Measurements from ENCODE around the gene ENTREP3.
"Not testable (repeated sequence)": the region's sequence is repeated elsewhere in the genome, so short reads cannot be mapped to it uniquely, and the experiment has no call there.

The ENTREP3 gene

DNA sequence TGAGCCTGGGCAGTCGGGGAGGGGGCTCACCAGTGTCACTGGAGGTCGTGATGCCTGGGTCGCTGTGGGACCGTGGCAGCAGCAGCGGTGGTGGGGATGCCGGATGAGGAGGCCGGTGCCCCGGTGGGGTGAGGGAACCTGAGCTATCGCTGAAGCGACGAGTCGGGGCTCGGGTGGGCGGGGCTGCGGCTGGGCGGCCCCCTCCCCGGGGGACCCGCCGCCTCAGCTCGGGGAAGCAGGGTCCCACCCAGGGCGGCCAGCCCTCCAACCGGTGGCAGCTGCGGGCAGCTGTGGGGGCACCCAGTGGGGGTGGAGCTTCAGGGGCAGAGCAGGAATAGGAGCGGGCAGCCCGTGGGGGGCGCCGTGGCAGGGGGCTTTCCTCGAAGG, 5.0 kb downstream of the ENTREP3 start:
- no peak for DNase-seq

DNA sequence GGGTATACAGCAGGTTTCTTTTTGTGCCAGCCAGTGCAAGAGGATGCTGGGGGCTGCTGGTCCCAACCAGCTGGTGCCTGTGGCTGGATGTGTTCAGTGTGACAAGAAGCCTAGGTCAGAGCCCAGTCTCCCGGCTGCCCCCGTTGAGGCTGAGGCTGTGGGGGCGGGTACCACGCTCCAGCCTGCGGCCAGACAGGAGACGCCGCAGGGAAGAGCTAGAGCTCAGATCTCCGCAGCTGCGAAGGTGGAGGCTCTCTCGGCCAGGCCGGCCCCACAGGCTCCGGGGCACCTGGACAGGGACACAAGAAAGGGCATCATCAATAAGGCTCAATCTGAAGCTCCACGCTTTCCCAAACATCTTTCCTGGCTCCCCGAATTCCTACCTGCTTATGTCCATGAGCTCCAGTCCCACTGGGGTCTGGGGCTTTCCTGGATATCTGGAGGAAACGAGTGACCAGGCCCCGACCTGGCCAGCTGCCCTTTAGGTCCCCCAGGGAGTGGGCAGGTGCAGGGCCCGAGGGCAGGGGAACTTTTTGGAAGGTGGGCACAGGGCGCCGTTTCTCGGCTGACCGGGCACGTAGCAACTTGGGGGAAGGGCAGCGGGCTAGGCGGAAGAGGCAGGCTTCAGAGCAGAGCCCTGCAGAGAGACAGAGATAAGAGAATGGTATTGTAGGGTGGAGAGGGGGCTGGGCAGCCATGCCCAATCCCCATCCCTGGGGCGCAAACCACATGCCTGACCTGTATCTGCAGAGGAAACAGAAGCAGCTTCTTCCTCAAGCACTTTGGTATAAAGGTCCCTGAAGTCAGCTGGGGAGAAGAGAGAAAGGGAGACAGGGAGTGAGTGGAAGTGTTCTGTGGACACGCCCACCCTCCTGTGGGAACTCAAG, 7.4 kb downstream of the ENTREP3 start:
- no peak for DNase-seq

DNA sequence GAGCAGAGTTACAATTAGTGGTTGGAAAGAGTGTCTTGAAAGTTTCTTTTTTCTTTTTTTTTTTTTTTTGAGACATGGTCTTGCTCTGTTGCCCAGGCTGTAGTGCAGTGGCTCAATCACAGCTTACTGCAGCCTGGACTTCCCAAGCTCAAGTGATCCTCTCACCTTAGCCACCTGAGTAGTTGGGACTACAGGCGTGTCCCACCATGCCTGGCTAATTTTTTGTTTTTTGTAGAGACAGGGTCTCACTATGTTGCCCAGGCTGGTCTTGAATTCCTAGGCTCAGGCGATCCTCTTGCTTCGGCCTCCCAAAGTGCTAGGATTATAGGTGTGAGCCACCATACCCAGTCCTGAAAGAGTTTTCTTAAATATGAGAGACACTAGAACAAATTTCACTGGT, 8.5 kb downstream of the ENTREP3 start:
- not testable (repeated sequence) for DNase-seq

DNA sequence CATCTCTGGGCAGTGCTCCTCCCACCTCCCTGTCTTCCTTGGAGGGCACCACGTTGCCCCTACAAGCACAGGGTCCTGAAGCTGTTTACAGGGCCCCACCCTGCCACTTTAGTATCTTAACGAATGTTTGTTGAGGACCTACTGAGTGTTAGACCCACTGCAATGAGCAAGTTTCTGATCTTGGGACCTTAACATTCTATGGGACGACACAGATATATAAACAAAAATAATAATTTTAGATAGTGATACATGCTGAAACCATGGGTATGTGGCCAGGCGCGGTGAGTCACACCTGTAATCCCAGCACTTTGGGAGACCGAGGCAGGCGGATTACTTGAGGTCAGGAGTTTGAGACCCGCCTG, 10.1 kb downstream of the ENTREP3 start:
- no peak for DNase-seq

DNA sequence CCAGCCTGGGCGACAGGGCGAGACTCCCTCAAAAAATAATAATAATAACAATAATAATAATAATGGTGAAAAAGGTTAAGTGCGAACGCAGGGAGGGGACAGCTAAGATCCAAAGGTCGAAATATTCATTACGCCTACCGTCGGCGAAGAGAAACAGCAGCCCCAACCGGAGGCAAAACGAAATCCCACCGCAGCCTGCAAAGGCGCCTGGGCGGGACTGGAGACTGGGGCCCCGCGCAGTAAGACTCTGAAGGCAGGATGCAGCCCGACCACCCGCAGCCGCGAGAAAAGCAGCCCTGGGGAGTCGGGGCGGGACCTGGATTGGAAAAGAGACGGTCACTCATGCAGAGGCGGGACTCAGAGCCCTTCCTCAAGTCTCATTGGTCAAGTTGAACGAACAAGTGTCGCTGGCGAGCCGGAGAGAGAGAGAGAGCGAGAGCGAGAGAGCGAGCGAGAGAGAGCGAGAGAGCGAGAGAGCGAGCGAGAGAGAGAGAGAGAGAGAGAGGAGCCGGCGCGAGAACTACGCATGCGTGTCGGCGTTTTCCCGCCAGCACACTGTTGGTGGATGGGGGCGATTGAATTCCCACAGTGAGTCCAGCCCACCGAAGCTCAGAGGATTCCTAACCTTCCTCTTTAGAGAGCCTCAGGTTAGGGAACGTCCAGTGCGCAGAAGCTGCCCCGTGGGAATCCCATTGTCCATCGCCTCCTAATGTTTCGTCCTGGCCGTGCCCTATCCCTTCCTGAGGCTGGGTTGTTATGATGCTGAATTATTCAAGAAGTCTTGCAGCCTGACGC, 10.7 kb downstream of the ENTREP3 start:
- DNase-seq, result peak; percentile 98

DNA sequence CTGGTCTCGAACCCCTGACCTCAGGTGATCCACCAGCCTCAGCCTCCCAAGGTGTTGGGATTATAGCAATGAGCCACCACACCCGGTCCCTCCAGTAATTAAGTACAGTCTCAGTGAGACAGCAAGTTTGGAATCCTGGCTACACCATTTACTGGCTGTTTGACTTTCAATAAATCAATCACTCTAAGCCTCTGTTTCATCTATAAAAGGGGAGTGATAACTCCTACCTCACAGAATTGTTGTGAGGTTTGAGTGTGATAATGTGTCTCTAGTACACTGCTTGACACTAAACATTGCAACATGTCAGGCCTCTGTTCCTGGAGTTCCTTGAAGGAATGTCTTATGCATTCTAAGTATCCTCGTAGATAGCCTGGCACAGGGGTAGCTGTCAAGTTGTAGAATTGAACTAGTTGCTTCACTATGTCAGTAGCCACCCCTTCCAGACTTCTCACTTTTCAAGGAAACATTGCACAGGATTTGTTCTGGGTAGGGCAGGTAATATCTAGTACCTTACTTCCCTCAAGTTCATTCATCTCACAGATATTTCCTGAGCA, 12.4 kb downstream of the ENTREP3 start:
- no peak for DNase-seq

DNA sequence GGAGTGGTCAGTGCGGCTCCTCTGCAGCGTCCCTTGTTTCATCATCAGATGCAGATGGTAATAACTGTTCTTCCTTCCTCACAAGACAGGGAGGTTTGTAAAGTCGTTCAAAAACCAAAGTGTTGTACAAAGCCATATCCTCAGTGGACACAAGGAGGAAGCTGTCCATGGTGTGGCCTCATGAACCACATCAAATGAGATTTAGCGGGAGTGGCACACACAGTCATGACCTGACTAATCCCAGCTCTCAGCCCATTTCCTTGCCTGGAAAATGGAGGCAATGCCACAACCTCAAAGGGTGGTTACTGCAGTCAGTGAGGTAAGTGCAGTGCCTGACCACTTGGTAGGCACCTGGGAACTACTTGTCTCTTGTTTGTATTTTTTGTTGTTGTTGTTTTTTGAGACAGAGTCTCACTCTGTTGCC, 13.4 kb downstream of the ENTREP3 start:
- no peak for DNase-seq

DNA sequence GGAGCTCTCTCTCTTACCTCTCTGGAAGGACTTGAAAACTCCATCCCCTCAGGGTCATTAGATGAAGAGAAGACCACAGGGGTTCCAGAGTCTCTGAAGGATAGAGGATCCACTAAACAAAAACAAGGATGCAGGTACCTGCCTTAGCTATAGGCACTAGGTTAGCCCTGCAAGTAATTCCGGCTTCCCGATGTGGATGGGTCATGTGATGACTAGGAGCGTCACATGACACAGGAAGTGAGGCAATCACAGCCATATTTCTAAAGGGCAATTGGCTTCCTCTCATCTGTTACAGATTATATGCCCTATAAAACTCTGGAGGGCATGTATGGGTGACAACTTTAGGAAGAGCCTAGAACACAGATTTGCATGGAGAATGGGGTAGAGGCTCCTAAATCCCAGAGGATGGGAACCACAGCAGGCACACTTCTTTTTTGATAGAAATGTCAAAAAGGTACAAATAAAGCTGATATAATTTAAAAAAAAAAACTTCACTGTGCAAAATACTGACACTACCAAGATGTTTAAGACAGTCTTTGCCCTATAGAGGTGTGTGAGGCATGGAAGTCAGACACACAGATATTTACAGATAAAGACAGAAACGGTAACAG, 14.1 kb downstream of the ENTREP3 start:
- no peak for DNase-seq

DNA sequence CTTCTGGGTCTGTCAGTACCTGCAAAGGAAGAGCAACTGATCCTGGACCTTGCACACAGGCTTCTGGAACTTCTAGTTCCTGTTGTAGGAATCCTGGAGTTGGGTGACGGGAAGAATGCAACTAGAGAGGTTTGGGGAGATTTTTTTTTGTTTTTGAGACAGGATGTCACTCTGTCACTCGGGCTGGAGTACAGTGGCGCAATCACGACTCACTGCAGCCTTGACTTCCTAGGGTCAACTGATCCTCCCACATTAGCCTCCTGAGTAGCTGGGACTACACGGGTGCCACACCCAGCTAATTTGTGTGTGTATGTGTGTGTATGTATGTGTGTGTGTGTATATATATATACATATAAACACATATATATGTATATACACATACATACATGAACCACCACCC, 18.8 kb downstream of the ENTREP3 start:
- no peak for DNase-seq

DNA sequence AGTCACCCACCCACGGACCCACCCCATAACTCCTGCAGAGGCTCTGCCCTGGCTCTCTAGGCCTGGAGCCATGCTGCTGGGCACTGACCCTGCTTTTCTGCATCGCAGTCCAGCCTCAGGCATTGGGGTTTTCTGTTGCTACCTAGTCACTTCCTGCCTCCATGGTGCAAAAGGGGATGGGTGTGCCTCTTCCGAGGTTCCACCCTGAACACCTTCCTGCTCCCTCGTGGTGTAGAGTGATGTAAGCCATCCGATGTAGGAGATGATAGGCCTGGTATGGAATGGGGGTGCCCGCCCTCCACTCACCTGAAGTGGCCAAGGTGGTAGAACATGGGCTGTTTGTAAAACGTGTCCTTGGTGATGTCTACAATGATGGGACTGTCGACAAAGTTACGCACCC, 19.9 kb downstream of the ENTREP3 start:
- not testable (repeated sequence) for DNase-seq

DNA sequence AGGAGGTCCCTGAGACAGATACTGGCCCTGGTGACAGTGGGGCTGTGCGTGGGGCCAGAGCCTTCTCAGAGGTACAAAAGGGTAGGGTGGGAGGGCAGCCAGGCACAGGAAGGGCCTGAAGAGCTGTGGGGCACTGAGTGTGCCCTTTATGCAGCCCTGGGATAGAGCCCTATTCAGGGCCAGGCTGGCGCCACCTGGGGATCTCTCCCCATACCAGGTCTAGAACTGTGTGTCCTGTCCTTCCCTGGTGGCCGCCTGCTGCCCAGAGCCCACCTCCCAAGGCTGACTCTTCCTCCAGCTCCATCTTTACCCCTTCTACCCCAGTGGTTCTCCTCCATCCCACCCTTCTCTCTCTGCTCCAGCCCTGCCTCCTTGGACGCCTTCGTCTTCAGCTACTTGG, 21.8 kb downstream of the ENTREP3 start:
- not testable (repeated sequence) for DNase-seq

DNA sequence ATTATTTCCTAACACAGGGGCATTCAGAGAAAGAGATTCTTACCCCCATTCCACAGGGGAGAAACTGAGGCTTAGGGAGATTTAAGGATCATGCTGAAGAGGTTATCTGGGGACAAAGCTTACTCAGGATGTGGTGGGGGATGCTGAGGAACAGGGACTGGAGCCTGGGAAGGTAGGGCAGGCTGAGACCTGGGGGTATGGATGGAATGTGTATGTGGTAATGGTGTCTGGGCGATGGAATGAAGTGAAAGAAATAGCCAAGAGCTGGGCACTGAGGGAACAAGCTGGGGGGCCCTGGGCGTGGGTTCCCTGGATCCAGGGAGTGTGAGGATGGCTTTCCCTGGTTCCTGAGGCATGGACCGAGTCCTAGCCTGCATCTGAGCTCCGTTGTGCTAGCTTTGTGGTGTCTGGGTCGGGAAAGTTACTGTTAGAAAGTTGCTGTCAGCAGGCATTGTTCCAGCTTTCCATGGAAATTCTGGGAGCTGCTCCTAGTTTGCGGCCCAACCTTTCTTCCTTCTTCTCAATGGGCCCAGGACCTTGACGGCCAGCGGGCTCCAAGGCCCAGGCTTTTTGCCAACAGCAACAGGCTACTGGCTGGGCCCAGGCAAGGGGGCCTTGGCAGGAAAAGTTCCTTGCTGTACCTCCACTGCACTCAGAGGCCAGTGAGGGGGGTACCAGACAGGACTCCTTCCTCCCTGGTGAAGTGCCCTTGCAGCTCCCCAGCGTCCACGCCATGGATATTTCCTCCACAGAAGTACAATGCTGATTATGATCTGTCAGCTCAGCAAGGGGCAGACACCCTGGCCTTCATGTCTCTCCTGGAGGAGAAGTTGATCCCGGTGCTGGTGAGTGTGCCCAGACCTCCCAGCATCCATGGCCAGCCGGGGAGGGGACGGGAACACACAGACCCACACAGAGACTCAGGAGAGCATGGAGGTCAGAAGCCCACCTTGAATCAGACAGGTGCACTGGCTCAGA, 23.0 kb downstream of the ENTREP3 start:
- DNase-seq, result not testable (repeated sequence)

DNA sequence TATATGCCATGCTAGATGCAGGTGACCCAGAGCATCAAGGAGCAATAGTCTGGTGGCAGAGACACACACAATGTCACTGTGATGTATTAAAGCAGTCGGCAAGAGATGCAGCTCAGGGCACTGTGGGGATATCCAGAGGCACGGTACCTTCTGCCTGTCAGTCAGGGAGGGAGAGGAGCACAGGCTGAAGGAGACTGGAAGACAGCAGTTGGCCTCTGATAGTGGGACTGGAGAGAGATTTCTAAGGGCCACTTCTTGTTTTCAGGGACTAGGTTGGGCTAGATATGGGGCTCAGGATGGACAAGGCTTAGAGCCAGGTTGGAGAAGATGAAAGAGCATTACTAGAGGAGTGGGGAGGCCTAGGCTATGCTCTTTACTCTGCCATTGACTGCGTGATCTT, 24.0 kb downstream of the ENTREP3 start:
- not testable (repeated sequence) for DNase-seq

DNA sequence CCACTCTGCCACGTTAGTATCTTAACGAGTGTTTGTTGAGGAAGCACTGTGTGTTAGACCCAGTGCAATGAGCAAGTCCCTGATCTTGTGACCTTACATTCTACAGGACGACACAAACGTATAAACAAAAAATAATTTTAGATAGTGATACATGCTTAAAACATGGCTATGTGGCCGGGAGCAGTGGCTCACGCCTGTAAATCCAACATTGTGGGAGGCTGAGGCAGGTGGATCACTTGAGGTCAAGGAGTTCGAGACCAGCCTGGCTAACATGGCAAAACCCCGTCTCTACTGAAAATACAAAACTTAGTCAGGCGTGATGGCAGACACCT, 27.2 kb downstream of the ENTREP3 start:
- no peak for DNase-seq

DNA sequence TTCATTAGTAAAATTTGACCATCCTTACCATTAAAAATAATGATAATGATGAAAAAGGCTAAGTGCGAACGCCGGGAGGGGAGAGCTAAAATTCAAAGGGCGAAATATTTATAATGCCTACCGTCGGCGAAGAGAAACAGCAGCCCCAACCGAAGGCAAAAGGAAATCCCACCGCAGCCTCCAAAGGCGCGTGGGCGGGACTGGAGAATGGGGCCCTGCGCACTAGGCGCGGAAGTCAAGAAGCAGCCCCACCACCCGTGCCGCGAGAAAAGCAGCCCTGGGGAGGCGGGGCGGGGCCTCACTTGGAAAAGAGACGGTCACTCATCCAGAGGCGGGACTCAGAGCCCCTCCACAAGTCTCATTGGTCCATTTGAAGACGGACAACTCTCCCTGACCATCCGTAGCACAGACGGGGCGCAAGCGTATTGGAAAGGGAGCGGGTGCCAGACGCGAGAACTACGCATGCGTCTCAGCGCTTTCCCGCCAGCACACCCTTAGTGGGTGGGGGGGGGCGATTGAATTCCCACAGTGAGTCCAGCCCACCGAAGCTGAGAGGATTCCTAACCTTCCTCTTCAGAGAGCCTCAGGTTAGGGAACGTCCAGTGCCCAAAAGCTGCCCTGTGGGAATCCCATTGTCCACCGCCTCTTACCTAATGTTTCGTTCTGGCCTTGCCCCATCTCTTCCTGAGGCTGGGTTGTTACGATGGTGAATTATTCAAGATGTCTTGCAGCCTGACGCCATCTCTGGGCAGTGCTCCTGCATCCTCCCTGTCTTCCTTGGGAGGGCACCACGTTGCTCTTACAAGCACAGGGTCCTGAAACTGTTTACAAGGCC, 27.8 kb downstream of the ENTREP3 start:
- DNase-seq, result peak; percentile 97

DNA sequence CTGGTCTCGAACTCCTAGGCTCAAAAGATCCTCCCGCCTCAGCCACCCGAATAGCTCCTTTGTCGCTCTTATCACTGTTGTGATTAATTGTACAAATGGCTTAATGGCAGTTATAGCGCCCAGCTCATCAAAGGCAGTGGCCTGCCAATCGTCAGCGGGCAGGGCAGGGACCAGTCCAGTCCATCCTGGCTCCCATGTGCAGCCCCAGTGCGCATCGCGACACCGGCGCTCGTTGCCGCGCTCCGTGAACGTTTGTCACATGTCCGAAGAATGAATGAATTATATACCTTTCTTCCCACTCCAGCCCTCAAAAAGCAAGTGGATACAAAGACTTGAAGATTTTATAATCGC, 28.4 kb downstream of the ENTREP3 start:
- DNase-seq, result no peak

DNA sequence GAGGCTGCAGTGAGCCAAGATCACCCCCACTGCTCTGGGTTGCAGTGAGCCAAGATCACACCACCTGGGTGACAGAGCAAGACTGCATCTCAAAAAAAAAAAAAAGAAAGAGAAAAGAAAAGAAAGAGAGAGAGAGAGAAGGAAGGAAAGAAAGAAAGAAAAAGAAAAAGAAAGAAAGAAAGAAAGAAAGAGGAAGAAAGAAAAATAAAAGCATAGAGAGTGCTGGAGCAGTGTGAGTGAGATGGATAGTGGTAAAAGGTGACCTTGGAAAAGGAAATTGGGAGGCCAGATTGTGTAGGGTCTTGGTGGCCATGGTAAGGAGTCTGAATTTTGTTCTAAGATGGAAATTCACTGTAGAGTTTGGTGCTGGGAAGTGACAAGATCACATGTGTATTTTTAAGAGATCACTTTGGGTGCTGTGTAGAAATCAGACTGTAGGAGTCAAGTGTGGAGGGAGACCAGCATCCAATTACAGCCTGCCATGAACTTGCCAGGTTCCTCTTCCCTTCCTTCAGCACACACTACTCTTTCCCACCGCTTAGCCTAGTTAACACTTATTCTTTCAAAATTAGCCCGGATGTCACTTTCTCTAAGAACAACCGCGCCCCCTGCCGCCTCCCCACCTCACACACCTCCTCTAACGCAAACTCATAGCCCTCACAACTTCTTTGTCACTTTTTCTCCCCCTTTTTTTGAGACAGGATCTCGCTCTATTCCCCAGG, 28.9 kb downstream of the ENTREP3 start:
- peak; percentile 55 for DNase-seq

DNA sequence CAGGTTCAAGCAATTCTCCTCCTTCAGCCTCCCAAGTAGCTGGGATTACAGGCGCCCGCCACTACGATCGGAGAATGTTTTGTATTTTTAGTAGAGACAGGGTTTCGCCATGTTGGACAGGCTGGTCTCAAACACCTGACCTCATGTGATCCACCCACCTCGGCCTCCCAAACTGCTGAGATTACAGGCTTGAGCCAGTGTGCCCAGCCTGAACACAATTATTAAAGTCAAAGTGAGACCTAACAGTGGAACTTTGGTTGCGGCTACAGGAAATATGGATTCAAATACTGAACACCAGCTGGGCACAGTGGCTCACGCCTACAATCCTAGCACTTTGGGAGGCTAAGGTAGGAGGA, 29.9 kb downstream of the ENTREP3 start:
- not testable (repeated sequence) for DNase-seq

DNA sequence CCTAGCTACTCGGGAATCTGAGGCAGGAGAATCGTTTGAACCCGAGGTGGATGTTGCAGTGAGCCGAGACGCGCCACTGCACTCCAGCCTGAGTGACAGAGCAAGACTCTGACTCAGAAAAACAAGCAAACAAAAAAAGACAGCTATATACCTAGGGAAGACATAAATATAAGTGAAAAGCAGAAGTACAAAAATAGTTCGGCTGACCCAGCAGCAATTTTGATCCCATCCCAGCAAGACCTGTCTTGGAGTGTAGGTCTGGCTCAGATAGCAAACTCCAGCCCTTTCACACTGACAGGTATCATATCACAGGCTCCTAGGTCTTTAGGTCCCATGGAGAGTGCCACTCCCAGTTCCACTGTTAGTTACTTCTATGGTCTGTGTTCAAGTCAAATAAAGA, 32.2 kb downstream of the ENTREP3 start:
- DNase-seq, result no peak

DNA sequence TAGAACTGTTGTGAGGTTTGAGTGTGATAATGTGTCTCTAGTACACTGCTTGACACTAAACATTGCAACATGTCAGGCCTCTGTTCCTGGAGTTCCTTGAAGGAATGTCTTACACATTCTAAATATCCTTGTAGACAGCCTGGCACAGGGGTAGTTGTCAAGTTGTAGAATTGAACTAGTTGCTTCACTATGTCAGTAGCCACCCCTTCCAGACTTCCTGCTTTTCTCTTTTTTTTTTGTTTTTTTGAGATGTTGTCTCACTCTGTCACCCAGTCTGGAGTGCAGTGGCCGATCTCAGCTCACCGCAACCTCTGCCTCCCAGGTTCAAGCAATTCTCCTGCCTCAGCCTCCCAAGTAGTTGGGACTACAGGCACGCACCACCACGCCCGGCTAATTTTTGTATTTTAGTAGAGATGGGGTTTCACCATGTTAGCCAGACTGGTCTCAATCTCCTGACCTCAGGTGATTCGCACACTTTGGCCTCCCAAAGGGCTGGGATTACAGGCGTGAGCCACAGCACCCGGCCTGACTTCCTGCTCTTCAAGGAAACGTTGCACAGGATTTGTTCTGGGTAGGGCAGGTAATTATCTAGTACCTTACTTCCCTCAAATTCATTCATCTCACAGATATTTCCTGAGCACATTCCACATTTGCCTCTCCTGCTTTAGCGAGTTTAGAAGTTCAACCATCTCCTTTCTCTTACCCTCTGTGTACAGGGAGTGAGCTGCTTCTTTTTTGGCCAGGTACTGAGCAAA, 34.9 kb downstream of the ENTREP3 start:
- DNase-seq, result not testable (repeated sequence)

All from NCI-H1436 treated with DMSO at 0.1 percent for 48 hours (cell line).